GM23338 (cell line): ENCODE results near the gene SYT17. TPM values are rescaled to one million over a fixed set of nuclear protein-coding genes. Genes with fewer than 3 reads are reported as not detected.

Source experiments
- ATAC-seq: fragments of 200-7000 bp; cut with Tn5 transposase; 3 replicates; pipeline ENCODE4 v1.9.1; 2020
- DNase-seq: peaks from one replicate; pipeline ENCODE4 v3.0.0-alpha.2; 2015; ENCODE audit warnings: low spot score
- H2AFZ ChIP-seq: fragments of 200-600 bp; sonication (generic); 2 replicates; pipeline ENCODE4 v1.8.0; 2016; ENCODE audit warnings: antibody characterized with exemption, mild to moderate bottlenecking, moderate library complexity
- H3F3A ChIP-seq: fragments of 200-600 bp; sonication (generic); replicated peaks from 2 replicates; pipeline ENCODE4 v1.8.0; 2017; ENCODE audit warnings: antibody characterized with exemption, mixed run types, low read depth
- H3K27ac ChIP-seq: fragments of 200-600 bp; sonication (generic); 2 replicates; pipeline ENCODE4 v1.6.1; 2016; ENCODE audit warnings: low read depth
- H3K27me3 ChIP-seq: fragments of 200-600 bp; sonication (generic); 2 replicates; pipeline ENCODE4 v1.8.0; 2016; ENCODE audit warnings: mild to moderate bottlenecking, mixed run types, moderate library complexity; ENCODE audit not compliant: insufficient read depth
- H3K36me3 ChIP-seq: fragments of 200-600 bp; sonication (generic); 2 replicates; pipeline ENCODE4 v1.8.0; 2016; ENCODE audit warnings: mild to moderate bottlenecking; ENCODE audit not compliant: insufficient read depth
- H3K4me1 ChIP-seq: fragments of 200-600 bp; sonication (generic); 2 replicates; pipeline ENCODE4 v1.8.0; 2016; ENCODE audit warnings: mild to moderate bottlenecking, moderate library complexity; ENCODE audit not compliant: insufficient read depth
- H3K4me2 ChIP-seq: fragments of 200-600 bp; sonication (generic); 2 replicates; pipeline ENCODE4 v1.7.1; 2017; ENCODE audit warnings: mixed run types
- H3K4me3 ChIP-seq: fragments of 200-600 bp; sonication (generic); 2 replicates; pipeline ENCODE4 v1.6.1; 2016; ENCODE audit warnings: mixed run types
- H3K79me2 ChIP-seq: fragments of 200-600 bp; sonication (generic); replicated peaks from 2 replicates; pipeline ENCODE4 v1.8.0; 2017; ENCODE audit warnings: mild to moderate bottlenecking; ENCODE audit not compliant: insufficient read depth
- H3K9me2 ChIP-seq: fragments of 200-600 bp; sonication (generic); 2 replicates; pipeline ENCODE4 v1.8.0; 2017; ENCODE audit not compliant: insufficient read depth
- H4K20me1 ChIP-seq: fragments of 200-600 bp; sonication (generic); replicated peaks from 2 replicates; pipeline ENCODE4 v1.8.0; 2017; ENCODE audit warnings: mild to moderate bottlenecking; ENCODE audit not compliant: insufficient read depth
- H3K27ac Mint-ChIP-seq: 2 replicates; pipeline ENCODE4 v1.8.0; 2020; ENCODE audit warnings: inconsistent platforms, mild to moderate bottlenecking, moderate library complexity, mixed read lengths
- H3K27me3 Mint-ChIP-seq: 3 replicates; pipeline ENCODE4 v1.8.0; 2022; ENCODE audit warnings: low read depth, mild to moderate bottlenecking, moderate library complexity, mixed read lengths, inconsistent platforms; ENCODE audit not compliant: insufficient read depth, poor library complexity
- H3K36me3 Mint-ChIP-seq: 3 replicates; pipeline ENCODE4 v1.8.0; 2021; ENCODE audit warnings: low read depth, mild to moderate bottlenecking, inconsistent platforms, moderate library complexity, mixed read lengths
- H3K4me1 Mint-ChIP-seq: 3 replicates; pipeline ENCODE4 v1.8.0; 2020; ENCODE audit warnings: mild to moderate bottlenecking, inconsistent platforms, mixed read lengths
- H3K4me3 Mint-ChIP-seq: 3 replicates; pipeline ENCODE4 v1.8.0; 2021; ENCODE audit warnings: moderate library complexity, mild to moderate bottlenecking, inconsistent platforms, mixed read lengths
- H3K9me3 Mint-ChIP-seq: 3 replicates; pipeline ENCODE4 v1.8.0; 2020; ENCODE audit warnings: moderate library complexity, mild to moderate bottlenecking, inconsistent platforms, mixed read lengths
- CREB1 ChIP-seq: fragments of 250-450 bp; sonication (Bioruptor Pico); IDR thresholded peaks from 2 replicates; pipeline ENCODE4 v1.5.0; 2020; ENCODE audit warnings: low read depth, mild to moderate bottlenecking, moderate library complexity
- CTCF ChIP-seq, 2 experiments: fragments of 200-600 bp in 1 of 2; sonication (generic) in 1 of 2; conservative IDR thresholded peaks; 2 replicates each; pipeline versions ENCODE4 v1.5.1 to v1.6.1; 2016 to 2017; ENCODE audit warnings: antibody characterized with exemption in 2 of 2, low read depth in 2 of 2, mild to moderate bottlenecking in 2 of 2, moderate library complexity in 1 of 2
- ETS1 ChIP-seq: IDR thresholded peaks from 2 replicates; pipeline ENCODE4 v1.6.1; 2016; ENCODE audit warnings: antibody characterized with exemption
- EZH2 ChIP-seq: fragments of 200-600 bp; sonication (generic); IDR thresholded peaks from one replicate; pipeline ENCODE4 v1.8.0; 2017; ENCODE audit warnings: antibody characterized with exemption, mild to moderate bottlenecking, low read depth; ENCODE audit not compliant: unreplicated experiment
- EZH2phosphoT487 ChIP-seq: fragments of 200-600 bp; sonication (generic); IDR thresholded peaks from one replicate; pipeline ENCODE4 v1.8.1; 2018; ENCODE audit warnings: antibody characterized with exemption; ENCODE audit not compliant: unreplicated experiment
- JUNB ChIP-seq: IDR thresholded peaks from one replicate; pipeline ENCODE4 v1.6.1; 2016; ENCODE audit warnings: antibody characterized with exemption; ENCODE audit not compliant: unreplicated experiment
- NANOG ChIP-seq: IDR thresholded peaks from 2 replicates; pipeline ENCODE4 v1.6.1; 2016; ENCODE audit warnings: antibody characterized with exemption, borderline replicate concordance
- POLR2AphosphoS5 ChIP-seq: IDR thresholded peaks from 2 replicates; pipeline ENCODE4 v1.6.1; 2016; ENCODE audit warnings: antibody characterized with exemption, low read depth
- REST ChIP-seq: IDR thresholded peaks from one replicate; pipeline ENCODE4 v1.6.1; 2018; ENCODE audit warnings: antibody characterized with exemption; ENCODE audit not compliant: unreplicated experiment
- STAT1 ChIP-seq: IDR thresholded peaks from one replicate; pipeline ENCODE4 v1.6.1; 2016; ENCODE audit warnings: antibody characterized with exemption; ENCODE audit not compliant: unreplicated experiment
- ZNF114 ChIP-seq: fragments of 250-450 bp; sonication (Bioruptor Pico); IDR thresholded peaks from 2 replicates; pipeline ENCODE4 v1.5.0; 2020; ENCODE audit warnings: mild to moderate bottlenecking, moderate library complexity
- ZNF331 ChIP-seq: fragments of 250-450 bp; sonication (Bioruptor Pico); IDR thresholded peaks from 2 replicates; pipeline ENCODE4 v1.5.0; 2020; ENCODE audit warnings: low read depth, mild to moderate bottlenecking, moderate library complexity
- ZNF462 ChIP-seq: fragments of 250-450 bp; sonication (Bioruptor Pico); IDR thresholded peaks from 2 replicates; pipeline ENCODE4 v1.5.0; 2020; ENCODE audit warnings: mild to moderate bottlenecking, moderate library complexity
- polyA plus RNA-seq: library from polyadenylated mRNA; unstranded; fragments of >200 nt; fragmentation: Nextera tagmentation; extraction: Ambion mirVana; gene quantifications from 2 replicates; pipeline ENCODE4 v1.2.1, GENCODE V29; 2016
- total RNA-seq: library from RNA; depleted of rRNA; stranded (reverse); fragments of >200 nt; shearing (Covaris generic); gene quantifications from 2 replicates; pipeline ENCODE4 v1.2.3, GENCODE V29; 2014

The SYT17 gene
- total and polyA plus RNA-seq, 2 experiments from 2014 or later: 5.3 to 9.5 TPM

GRCh38 chr16:19315889-19316433 is 147.9 kb downstream of the SYT17 start:
- H3K9me2 ChIP-seq: 0 out of 2 replicates have a peak, but pooled peaks cover 3% of the 10 kb centered on the region
- no peak for ATAC-seq
- no peaks in the 10 kb centered on the region for H3K36me3 ChIP-seq
- no peak overlapping the region for H3K27ac ChIP-seq
- H3K4me1 Mint-ChIP-seq: peaks cover 22% of the 10 kb centered on the region
- TF ChIP-seq ZNF462 (CRISPR knock-in tag): no peak
- TF ChIP-seq ZNF114 (CRISPR knock-in tag): no peak
- no peak for TF ChIP-seq EZH2phosphoT487
- no peak for TF ChIP-seq POLR2AphosphoS5
- TF ChIP-seq EZH2: no peak
- TF ChIP-seq JUNB: no peak
- no peak for TF ChIP-seq CTCF (conservative IDR thresholded peaks at IDR 0.05; ENCODE audit: low read depth in 2 of 2)
- no peak for TF ChIP-seq REST
- TF ChIP-seq ETS1: no peak
- no peak for TF ChIP-seq NANOG
- TF ChIP-seq ZNF331 (CRISPR knock-in tag): no peak
- TF ChIP-seq STAT1: no peak
- TF ChIP-seq CREB1 (CRISPR knock-in tag): no peak
- H3K36me3 Mint-ChIP-seq: peaks cover 14% of the 10 kb centered on the region
- no peak overlapping the region for H2AFZ ChIP-seq
- DNase-seq: no peak
- no peak overlapping the region for H3K27ac Mint-ChIP-seq
- H3K27me3 ChIP-seq: no peaks in the 10 kb centered on the region
- no peaks in the 10 kb centered on the region for H4K20me1 ChIP-seq
- peaks cover 8% of the 10 kb centered on the region for H3K27me3 Mint-ChIP-seq
- H3K9me3 Mint-ChIP-seq: peaks cover 15% of the 10 kb centered on the region
- H3K79me2 ChIP-seq: no peaks in the 10 kb centered on the region
- peaks cover 22% of the 10 kb centered on the region for H3K4me1 ChIP-seq
- no peaks in the 10 kb centered on the region for H3F3A ChIP-seq
- no peak overlapping the region for H3K4me3 ChIP-seq
- no peak overlapping the region for H3K4me3 Mint-ChIP-seq
- peak overlapping the region; percentile 41 for H3K4me2 ChIP-seq
